Gastrocnemius medialis (tissue), 4 donors: ENCODE measurements around the gene SREBF1.

Experiments used
- CTCF ChIP-seq, 5 experiments: fragments of 450-650 bp in 3 of 5; fragments of 200-600 bp in 2 of 5; sonication (generic) in 2 of 5; IDR thresholded peaks in 4 of 5; conservative IDR thresholded peaks in 1 of 5; 1 replicate in 4 of 5; 2 replicates in 1 of 5; pipeline ENCODE4 v1.5.1; 2016 to 2019; ENCODE audit warnings: antibody characterized with exemption in 5 of 5, mild to moderate bottlenecking in 3 of 5, moderate library complexity in 3 of 5
- POLR2A ChIP-seq, 2 donors: fragments of 450-650 bp; IDR thresholded peaks; one replicate each; pipeline ENCODE4 v1.6.1; 2017; ENCODE audit warnings: antibody characterized with exemption in 2 of 2, mild to moderate bottlenecking in 2 of 2, moderate library complexity in 2 of 2

GRCh38 chr17:17785407-17785806, 51.4 kb downstream of the SREBF1 start:
- TF ChIP-seq CTCF (IDR thresholded peaks at IDR 0.05 in 4 of 5, conservative IDR thresholded peaks at IDR 0.05 in 1 of 5), result no peak
- TF ChIP-seq POLR2A (IDR thresholded peaks at IDR 0.05), result no peak
